Uterus (tissue), 2 donors: ENCODE measurements around the gene DNAH8.

Experiments used
- POLR2A ChIP-seq, 2 donors: fragments of 450-650 bp; IDR thresholded peaks; one replicate each; pipeline ENCODE4 v1.6.1; 2016; ENCODE audit warnings: antibody characterized with exemption in 2 of 2, mild to moderate bottlenecking in 1 of 2, moderate library complexity in 1 of 2
- TF ChIP-seq, protein P1 (sequence below), 4 experiments: fragments of 200-600 bp in 2 of 4; fragments of 450-650 bp in 2 of 4; sonication (generic) in 2 of 4; IDR thresholded peaks; one replicate each; pipeline ENCODE4 v1.5.1; 2016 to 2019; ENCODE audit warnings: antibody characterized with exemption in 4 of 4, mild to moderate bottlenecking in 2 of 4, moderate library complexity in 1 of 4

DNA sequence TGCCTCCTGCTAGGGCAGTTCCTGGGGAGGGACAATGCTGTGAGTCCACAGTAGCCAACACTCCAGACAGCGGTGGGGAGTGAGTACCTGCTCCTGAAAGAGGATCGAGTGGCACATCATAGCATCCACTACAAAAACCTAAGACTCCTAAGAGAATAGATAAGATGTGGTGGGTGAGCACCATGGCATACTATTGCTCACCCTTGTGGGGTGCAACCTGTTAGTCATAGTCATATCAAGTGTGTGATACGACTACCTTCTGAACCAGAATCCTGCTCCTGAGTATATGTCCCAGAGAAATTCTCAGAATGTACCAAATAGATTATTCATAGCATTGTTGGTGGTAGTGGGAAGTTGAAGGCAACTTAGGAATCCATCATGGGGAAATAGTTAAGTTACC, 270.7 kb downstream of the DNAH8 start:
- TF ChIP-seq, protein P1, sequence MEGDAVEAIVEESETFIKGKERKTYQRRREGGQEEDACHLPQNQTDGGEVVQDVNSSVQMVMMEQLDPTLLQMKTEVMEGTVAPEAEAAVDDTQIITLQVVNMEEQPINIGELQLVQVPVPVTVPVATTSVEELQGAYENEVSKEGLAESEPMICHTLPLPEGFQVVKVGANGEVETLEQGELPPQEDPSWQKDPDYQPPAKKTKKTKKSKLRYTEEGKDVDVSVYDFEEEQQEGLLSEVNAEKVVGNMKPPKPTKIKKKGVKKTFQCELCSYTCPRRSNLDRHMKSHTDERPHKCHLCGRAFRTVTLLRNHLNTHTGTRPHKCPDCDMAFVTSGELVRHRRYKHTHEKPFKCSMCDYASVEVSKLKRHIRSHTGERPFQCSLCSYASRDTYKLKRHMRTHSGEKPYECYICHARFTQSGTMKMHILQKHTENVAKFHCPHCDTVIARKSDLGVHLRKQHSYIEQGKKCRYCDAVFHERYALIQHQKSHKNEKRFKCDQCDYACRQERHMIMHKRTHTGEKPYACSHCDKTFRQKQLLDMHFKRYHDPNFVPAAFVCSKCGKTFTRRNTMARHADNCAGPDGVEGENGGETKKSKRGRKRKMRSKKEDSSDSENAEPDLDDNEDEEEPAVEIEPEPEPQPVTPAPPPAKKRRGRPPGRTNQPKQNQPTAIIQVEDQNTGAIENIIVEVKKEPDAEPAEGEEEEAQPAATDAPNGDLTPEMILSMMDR (IDR thresholded peaks at IDR 0.05) = no peak
- TF ChIP-seq POLR2A (IDR thresholded peaks at IDR 0.05) = no peak
